HG02642 (cell line): ENCODE measurements around the gene WNT2B.

ENCODE experiments used
- ATAC-seq: cut with Tn5 transposase; IDR thresholded peaks from one replicate; pipeline ENCODE4 v1.9.1; 2021; ENCODE audit warnings: mild to moderate bottlenecking; ENCODE audit not compliant: unreplicated experiment, poor library complexity

Gene WNT2B

GRCh38 chr1:112524986-112525385 is 16.2 kb downstream of the WNT2B start:
- no peak for ATAC-seq

GRCh38 chr1:112527266-112528010 is 18.7 kb downstream of the WNT2B start:
- no peak for ATAC-seq

GRCh38 chr1:112528076-112528475 is 19.3 kb downstream of the WNT2B start:
- ATAC-seq: no peak

- ATAC-seq: no peak
Observed at GRCh38 chr1:112529301-112529700, 20.5 kb downstream of the WNT2B start.

GRCh38 chr1:112530832-112531231 is 22.1 kb downstream of the WNT2B start:
- ATAC-seq: no peak

GRCh38 chr1:112532064-112532463 is 23.3 kb downstream of the WNT2B start:
- ATAC-seq: no peak

- ATAC-seq: no peak
Observed at GRCh38 chr1:112533029-112533428, 24.3 kb downstream of the WNT2B start.

- ATAC-seq: no peak
Observed at GRCh38 chr1:112536561-112536960, 27.8 kb downstream of the WNT2B start.

- no peak for ATAC-seq
Observed at GRCh38 chr1:112537456-112537855, 28.7 kb downstream of the WNT2B start.

- no peak for ATAC-seq
Observed at GRCh38 chr1:112538883-112539282, 30.1 kb downstream of the WNT2B start.

- ATAC-seq: no peak
Observed at GRCh38 chr1:112540226-112540794, 31.5 kb downstream of the WNT2B start.

- no peak for ATAC-seq
Observed at GRCh38 chr1:112541299-112541698, 32.5 kb downstream of the WNT2B start.

- no peak for ATAC-seq
Observed at GRCh38 chr1:112542206-112542973, 33.6 kb downstream of the WNT2B start.

GRCh38 chr1:112544011-112544688 is 35.4 kb downstream of the WNT2B start:
- no peak for ATAC-seq

- ATAC-seq: no peak
Observed at GRCh38 chr1:112544751-112545150, 36.0 kb downstream of the WNT2B start.

- no peak for ATAC-seq
Observed at GRCh38 chr1:112546076-112546475, 37.3 kb downstream of the WNT2B start.

GRCh38 chr1:112548547-112548946 is 39.8 kb downstream of the WNT2B start:
- no peak for ATAC-seq

GRCh38 chr1:112549590-112549989 is 40.8 kb downstream of the WNT2B start:
- ATAC-seq: no peak

GRCh38 chr1:112554411-112554810 is 45.6 kb downstream of the WNT2B start:
- no peak for ATAC-seq

- ATAC-seq: no peak
Observed at GRCh38 chr1:112557385-112557784, 48.6 kb downstream of the WNT2B start.

- ATAC-seq: no peak
Observed at GRCh38 chr1:112558634-112559033, 49.9 kb downstream of the WNT2B start.
